Measurements from ENCODE around the gene SHB.

Gene SHB

GRCh38 chr9:37989701-37990100 lies 79.3 kb downstream of the SHB start:
- DNase-seq (ENCODE audit: low read depth, low spot score), result no peak

GRCh38 chr9:37988602-37989001 lies 80.4 kb downstream of the SHB start:
- DNase-seq (ENCODE audit: low read depth, low spot score), result no peak

- no peak for DNase-seq (ENCODE audit: low read depth, low spot score)
Measured at GRCh38 chr9:37988041-37988440, 81.0 kb downstream of the SHB start.

- no peak for DNase-seq (ENCODE audit: low read depth, low spot score)
Measured at GRCh38 chr9:37987467-37987981, 81.5 kb downstream of the SHB start.

GRCh38 chr9:37986771-37987258 lies 82.2 kb downstream of the SHB start:
- no peak for DNase-seq (ENCODE audit: low read depth, low spot score)

- no peak for DNase-seq (ENCODE audit: low read depth, low spot score)
Measured at GRCh38 chr9:37986001-37986400, 83.0 kb downstream of the SHB start.

GRCh38 chr9:37984672-37985611 lies 84.1 kb downstream of the SHB start:
- DNase-seq (ENCODE audit: low read depth, low spot score), result peak; percentile 58

GRCh38 chr9:37984278-37984671 lies 84.8 kb downstream of the SHB start:
- no peak for DNase-seq (ENCODE audit: low read depth, low spot score)

- no peak for DNase-seq (ENCODE audit: low read depth, low spot score)
Measured at GRCh38 chr9:37983381-37984067, 85.5 kb downstream of the SHB start.

GRCh38 chr9:37979844-37980243 lies 89.2 kb downstream of the SHB start:
- no peak for DNase-seq (ENCODE audit: low read depth, low spot score)

- no peak for DNase-seq (ENCODE audit: low read depth, low spot score)
Measured at GRCh38 chr9:37978983-37979382, 90.0 kb downstream of the SHB start.

GRCh38 chr9:37978481-37978864 lies 90.6 kb downstream of the SHB start:
- no peak for DNase-seq (ENCODE audit: low read depth, low spot score)

- no peak for DNase-seq (ENCODE audit: low read depth, low spot score)
Measured at GRCh38 chr9:37977851-37978480, 91.1 kb downstream of the SHB start.

- DNase-seq (ENCODE audit: low read depth, low spot score), result peak; percentile 88
Measured at GRCh38 chr9:37976714-37977477, 92.1 kb downstream of the SHB start.

- DNase-seq (ENCODE audit: low read depth, low spot score), result no peak
Measured at GRCh38 chr9:37975639-37976038, 93.4 kb downstream of the SHB start.

- no peak for DNase-seq (ENCODE audit: low read depth, low spot score)
Measured at GRCh38 chr9:37974506-37975173, 94.4 kb downstream of the SHB start.

GRCh38 chr9:37972351-37972848 lies 96.6 kb downstream of the SHB start:
- DNase-seq (ENCODE audit: low read depth, low spot score), result peak; percentile 39

GRCh38 chr9:37971691-37972090 lies 97.3 kb downstream of the SHB start:
- DNase-seq (ENCODE audit: low read depth, low spot score), result no peak

- DNase-seq (ENCODE audit: low read depth, low spot score), result no peak
Measured at GRCh38 chr9:37971108-37971459, 97.9 kb downstream of the SHB start.

- no peak for DNase-seq (ENCODE audit: low read depth, low spot score)
Measured at GRCh38 chr9:37970301-37971107, 98.5 kb downstream of the SHB start.

All from astrocyte of the hippocampus (primary cell).